Testis (tissue), 3 donors: ENCODE data around the gene NCR3LG1. TPM values are rescaled to one million over a fixed set of nuclear protein-coding genes. Genes with fewer than 3 reads are reported as not detected.
A peak's percentile ranks its signal among the peaks of the same experiment; 100 is the strongest.

ENCODE experiments used
- DNase-seq: peaks from one replicate; pipeline ENCODE4 v3.0.0-alpha.2; 2019
- H3K27ac ChIP-seq, 2 donors: fragments of 200-600 bp; sonication (generic); one replicate each; pipeline ENCODE4 v1.5.1; 2019
- H3K27me3 ChIP-seq: fragments of 200-600 bp; sonication (generic); one replicate; pipeline ENCODE4 v1.5.1; 2019
- H3K36me3 ChIP-seq: fragments of 200-600 bp; sonication (generic); one replicate; pipeline ENCODE4 v1.5.1; 2017; ENCODE audit warnings: low read depth; ENCODE audit errors: missing control alignments
- H3K4me1 ChIP-seq: fragments of 200-600 bp; sonication (generic); one replicate; pipeline ENCODE4 v1.5.1; 2019
- H3K4me3 ChIP-seq, 2 donors: fragments of 200-600 bp; sonication (generic); one replicate each; pipeline ENCODE4 v1.5.1; 2017 to 2019
- H3K9me3 ChIP-seq: fragments of 200-600 bp; sonication (generic); one replicate; pipeline ENCODE4 v1.5.1; 2017
- POLR2A ChIP-seq: fragments of 450-650 bp; IDR thresholded peaks from one replicate; pipeline ENCODE4 v1.6.1; 2017; ENCODE audit warnings: antibody characterized with exemption, mild to moderate bottlenecking, moderate library complexity
- WGBS, 2 donors: methylation state at CpG; one replicate each; pipeline ENCODE4 v1.1.5; 2018; 5-methylcytosine and 5-hydroxymethylcytosine counted together
- intact Hi-C: fragments of 100-400 bp; cut with DNase I; formaldehyde crosslinking; loops from one replicate; pipeline ENCODE4 v1.15.1; 2023; ENCODE audit warnings: low total_unique reads
- polyA plus RNA-seq: library from polyadenylated mRNA; stranded (reverse); fragments of 350-450 nt; fragmentation: Illumina TruSeq; extraction: RNeasy Lipid Tissue Mini Kit (QIAGEN cat#74804); gene quantifications from one replicate; pipeline ENCODE4 v1.2.3, GENCODE V29; 2014; ENCODE audit warnings: low read depth, low replicate concordance; ENCODE audit not compliant: insufficient read depth
- total RNA-seq, 2 donors: library from RNA; depleted of rRNA; stranded (reverse); fragments of >200 nt; gene quantifications; one replicate each; pipeline ENCODE4 v1.2.3, GENCODE V29; 2016
- TF ChIP-seq, protein P1 (sequence below), 3 experiments: fragments of 450-650 bp in 2 of 3; fragments of 200-600 bp in 1 of 3; sonication (generic) in 1 of 3; IDR thresholded peaks; one replicate each; pipeline ENCODE4 v1.5.1; 2016 to 2019; ENCODE audit warnings: antibody characterized with exemption in 3 of 3, mild to moderate bottlenecking in 2 of 3, moderate library complexity in 1 of 3

The NCR3LG1 gene
- total and polyA plus RNA-seq, 3 donors from 2014 or later: 5.0 to 10.0 (median 9.3) TPM

DNA sequence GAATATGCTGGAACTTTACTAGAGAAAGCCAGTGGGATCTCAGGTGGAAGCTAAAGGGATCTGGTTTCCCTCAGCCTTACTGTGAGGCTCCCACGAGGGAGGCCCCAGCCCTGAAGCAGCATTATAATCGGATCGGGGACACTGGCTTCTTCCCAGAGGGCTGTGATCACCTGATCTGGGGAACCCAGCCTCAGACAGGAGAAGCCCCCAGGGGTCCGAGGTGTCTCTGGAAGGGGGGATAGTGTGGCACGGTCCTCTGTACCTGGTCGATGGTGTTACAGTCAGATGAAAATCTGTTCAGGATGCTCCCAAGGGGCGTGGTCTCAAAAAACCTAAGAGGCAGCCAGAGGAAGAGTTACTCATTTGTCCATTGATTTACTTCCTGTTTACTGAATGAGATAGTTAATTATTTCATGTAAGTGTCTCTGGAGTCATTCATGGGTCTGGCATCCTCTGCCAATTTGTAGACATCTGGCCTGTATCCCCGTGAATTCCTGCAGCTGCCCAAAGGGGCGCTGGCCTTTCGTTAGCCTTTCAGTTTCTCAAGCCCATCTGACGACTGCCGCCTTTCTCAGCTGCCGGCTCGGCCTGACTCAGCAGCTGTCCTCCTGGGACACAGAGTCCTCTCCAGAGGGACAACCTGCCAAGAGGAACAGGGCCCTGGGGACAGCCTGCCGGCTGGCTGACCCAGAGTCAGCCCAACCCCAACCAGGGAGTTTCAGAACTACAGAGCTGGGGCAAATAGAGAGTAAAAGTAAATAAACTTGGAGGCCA lies 53.8 kb downstream of the NCR3LG1 start:
- intact Hi-C loops: no loop called here
- H3K4me1 ChIP-seq: peaks cover 4% of the 10 kb centered on the region
- H3K27ac ChIP-seq: peak overlapping the region in 1 of 2 donors; percentile 47
- H3K4me3 ChIP-seq: no peak overlapping the region
- H3K9me3 ChIP-seq: no peaks in the 10 kb centered on the region
- TF ChIP-seq, protein P1, sequence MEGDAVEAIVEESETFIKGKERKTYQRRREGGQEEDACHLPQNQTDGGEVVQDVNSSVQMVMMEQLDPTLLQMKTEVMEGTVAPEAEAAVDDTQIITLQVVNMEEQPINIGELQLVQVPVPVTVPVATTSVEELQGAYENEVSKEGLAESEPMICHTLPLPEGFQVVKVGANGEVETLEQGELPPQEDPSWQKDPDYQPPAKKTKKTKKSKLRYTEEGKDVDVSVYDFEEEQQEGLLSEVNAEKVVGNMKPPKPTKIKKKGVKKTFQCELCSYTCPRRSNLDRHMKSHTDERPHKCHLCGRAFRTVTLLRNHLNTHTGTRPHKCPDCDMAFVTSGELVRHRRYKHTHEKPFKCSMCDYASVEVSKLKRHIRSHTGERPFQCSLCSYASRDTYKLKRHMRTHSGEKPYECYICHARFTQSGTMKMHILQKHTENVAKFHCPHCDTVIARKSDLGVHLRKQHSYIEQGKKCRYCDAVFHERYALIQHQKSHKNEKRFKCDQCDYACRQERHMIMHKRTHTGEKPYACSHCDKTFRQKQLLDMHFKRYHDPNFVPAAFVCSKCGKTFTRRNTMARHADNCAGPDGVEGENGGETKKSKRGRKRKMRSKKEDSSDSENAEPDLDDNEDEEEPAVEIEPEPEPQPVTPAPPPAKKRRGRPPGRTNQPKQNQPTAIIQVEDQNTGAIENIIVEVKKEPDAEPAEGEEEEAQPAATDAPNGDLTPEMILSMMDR (IDR thresholded peaks at IDR 0.05): no peak
- no peak for TF ChIP-seq POLR2A
- no peaks in the 10 kb centered on the region for H3K27me3 ChIP-seq
- no peaks in the 10 kb centered on the region for H3K36me3 ChIP-seq
- DNase-seq: peak; percentile 34
- WGBS, 2 donors: 49 to 51% methylated on average over 14 to 15 of the region's 15 CpGs

DNA sequence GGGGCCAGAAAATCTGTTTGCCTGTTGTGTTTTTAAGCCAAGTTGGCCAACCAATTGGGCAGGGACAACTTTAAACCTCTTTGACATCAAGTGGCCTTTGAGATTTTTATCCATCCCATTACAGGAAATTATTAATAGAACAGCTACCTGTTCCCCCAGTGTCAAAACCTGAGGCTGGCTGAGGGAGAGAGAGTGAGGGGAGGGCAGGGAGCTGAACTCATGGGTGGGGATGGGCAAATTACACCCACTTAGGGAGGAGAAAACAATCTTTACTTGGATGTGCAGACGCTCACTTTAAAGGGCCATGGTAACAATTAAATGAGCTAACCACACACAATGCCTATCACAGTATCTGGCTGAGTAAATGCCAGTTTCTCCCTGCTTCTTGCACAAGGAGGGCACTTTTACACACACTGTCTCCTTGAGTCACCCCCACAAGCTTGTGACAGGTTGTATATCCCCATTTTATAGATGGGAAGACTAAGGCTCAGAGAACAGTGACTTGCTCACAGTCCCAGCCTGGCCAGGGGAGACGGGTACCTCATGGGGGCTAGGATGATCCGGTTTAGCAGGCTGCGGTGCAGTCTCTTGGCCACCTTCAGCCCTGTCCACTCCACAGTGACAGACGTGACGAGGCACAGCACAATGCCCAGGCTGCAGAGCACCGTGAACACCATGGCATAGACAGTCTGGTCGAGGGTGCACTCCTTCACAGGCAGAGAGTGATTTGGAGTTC lies 54.6 kb downstream of the NCR3LG1 start:
- H3K27me3 ChIP-seq: no peaks in the 10 kb centered on the region
- H3K9me3 ChIP-seq: no peaks in the 10 kb centered on the region
- DNase-seq: no peak
- intact Hi-C loops: no loop called here
- 87 to 91% methylated on average over 4 to 8 of the region's 8 CpGs for WGBS, 2 donors
- peaks cover 7% of the 10 kb centered on the region for H3K4me1 ChIP-seq
- no peak overlapping the region for H3K4me3 ChIP-seq
- H3K36me3 ChIP-seq: no peaks in the 10 kb centered on the region
- no peak for TF ChIP-seq POLR2A
- TF ChIP-seq, protein P1 (IDR thresholded peaks at IDR 0.05): no peak
- H3K27ac ChIP-seq: peak overlapping the region in 1 of 2 donors; percentile 47

DNA sequence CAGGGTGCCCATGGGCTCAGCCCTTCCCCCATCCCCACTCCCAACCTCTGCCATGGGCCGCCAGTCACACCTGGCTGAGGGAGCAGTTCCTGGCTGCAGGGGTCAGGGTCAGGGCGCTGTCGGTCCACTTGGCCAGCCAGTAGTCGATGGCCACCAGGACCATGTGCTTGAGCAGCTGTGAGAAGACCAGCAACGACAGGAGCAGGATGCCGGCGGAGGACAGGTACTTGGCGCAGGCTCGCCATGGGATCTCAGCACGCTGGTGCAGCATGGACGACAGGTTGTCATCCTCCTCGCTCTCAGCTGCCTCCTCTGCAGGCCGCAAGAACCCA lies 55.2 kb downstream of the NCR3LG1 start:
- DNase-seq: no peak
- H3K4me3 ChIP-seq: no peak overlapping the region

DNA sequence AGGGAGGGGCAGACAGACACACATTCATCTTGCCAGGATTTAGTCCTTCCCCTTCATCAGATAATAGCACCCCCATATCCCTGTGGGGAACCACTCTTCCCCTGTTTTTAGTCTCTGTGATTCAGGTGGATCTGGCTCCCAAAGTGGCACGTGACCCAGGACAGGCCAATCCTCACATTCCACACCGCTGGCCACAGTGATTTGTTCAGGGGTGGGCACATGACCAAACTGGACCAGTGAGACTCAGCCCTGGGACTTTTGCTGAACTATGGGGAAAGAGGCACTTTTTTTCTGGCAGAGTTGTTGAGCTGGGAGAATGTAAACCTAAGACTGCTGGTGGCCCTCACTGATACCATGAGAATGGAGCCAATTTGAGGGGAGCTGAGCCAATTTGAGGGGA lies 56.0 kb downstream of the NCR3LG1 start:
- no peaks in the 10 kb centered on the region for H3K36me3 ChIP-seq
- H3K4me1 ChIP-seq: peaks cover 7% of the 10 kb centered on the region
- 76 to 94% methylated on average over 2 of the region's 2 CpGs for WGBS, 2 donors
- DNase-seq: no peak
- no peak overlapping the region for H3K27ac ChIP-seq
- TF ChIP-seq, protein P1 (IDR thresholded peaks at IDR 0.05): no peak
- no peak for TF ChIP-seq POLR2A
- intact Hi-C loops: no loop called here
- H3K27me3 ChIP-seq: no peaks in the 10 kb centered on the region
- H3K4me3 ChIP-seq: no peak overlapping the region
- H3K9me3 ChIP-seq: no peaks in the 10 kb centered on the region

More for the DNA sequence above, 55.2 kb downstream of the NCR3LG1 start:
- Histone ChIP-seq H3K27me3 (no peaks in the 10 kb centered on the region), H3K36me3 (no peaks in the 10 kb centered on the region), H3K27ac (no peak overlapping the region), H3K4me1 (peaks cover 7% of the 10 kb centered on the region), H3K9me3 (no peaks in the 10 kb centered on the region)
- intact Hi-C loops: no loop called here
- TF ChIP-seq, protein P1 (IDR thresholded peaks at IDR 0.05): no peak
- no peak for TF ChIP-seq POLR2A
- 93 to 100% methylated on average over 3 to 13 of the region's 13 CpGs for WGBS, 2 donors
